AG09319 (cell line): ENCODE results near the gene C1orf35.

ENCODE experiments used
- DNase-seq: peaks from one replicate; pipeline ENCODE4 v3.0.0-alpha.2; 2010; ENCODE audit warnings: low read depth; ENCODE audit errors: extremely low read depth
- TF ChIP-seq, protein P1 (sequence below): IDR thresholded peaks from 2 replicates; pipeline ENCODE4 v1.5.1; 2011; ENCODE audit warnings: low read depth, mild to moderate bottlenecking, inconsistent platforms, low read length, moderate library complexity

Gene C1orf35

DNA sequence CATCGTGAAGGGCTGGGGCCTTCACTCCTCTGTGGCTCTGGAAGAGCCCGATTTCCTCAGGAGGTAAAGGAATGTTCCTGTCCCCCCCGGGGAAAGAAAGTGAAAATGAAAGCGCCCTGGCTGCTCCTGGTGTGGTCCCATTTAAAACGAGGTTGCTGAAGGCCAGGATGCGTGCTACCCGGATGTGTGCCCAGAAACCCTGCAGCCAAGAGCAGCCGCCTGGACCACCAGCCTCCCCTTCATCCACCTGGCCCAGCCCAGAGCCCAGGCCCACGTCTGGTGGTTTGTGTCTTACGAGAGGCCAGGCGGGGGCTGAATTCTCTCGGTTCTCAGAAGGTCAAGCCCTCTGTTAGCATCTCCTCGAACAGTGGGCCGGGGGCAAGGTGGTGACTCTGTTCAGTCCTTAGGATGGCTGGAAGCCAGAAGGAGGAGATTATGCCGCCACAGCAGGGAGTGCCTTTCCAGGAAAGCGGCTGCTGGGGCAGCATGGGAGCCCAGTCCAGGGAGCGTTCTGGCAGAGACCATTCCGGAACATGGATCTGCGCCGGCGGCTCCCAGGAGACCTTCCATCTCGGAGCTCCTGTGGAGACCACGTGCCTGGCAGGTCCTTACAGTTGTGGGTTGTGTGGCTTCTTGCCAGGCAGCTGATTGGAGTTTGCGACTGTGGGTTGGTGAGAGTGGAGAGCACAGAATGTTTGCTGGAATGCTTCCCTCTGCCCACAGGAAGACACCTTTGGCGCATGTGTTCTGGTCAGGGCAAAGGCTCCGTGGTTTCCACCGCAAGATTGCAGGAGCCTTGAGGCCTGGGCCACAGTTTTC, 38.3 kb upstream of the C1orf35 start:
- no peak for DNase-seq

GRCh38 chr1:228140724-228141225, 37.6 kb upstream of the C1orf35 start:
- no peak for DNase-seq
- TF ChIP-seq, protein P1, sequence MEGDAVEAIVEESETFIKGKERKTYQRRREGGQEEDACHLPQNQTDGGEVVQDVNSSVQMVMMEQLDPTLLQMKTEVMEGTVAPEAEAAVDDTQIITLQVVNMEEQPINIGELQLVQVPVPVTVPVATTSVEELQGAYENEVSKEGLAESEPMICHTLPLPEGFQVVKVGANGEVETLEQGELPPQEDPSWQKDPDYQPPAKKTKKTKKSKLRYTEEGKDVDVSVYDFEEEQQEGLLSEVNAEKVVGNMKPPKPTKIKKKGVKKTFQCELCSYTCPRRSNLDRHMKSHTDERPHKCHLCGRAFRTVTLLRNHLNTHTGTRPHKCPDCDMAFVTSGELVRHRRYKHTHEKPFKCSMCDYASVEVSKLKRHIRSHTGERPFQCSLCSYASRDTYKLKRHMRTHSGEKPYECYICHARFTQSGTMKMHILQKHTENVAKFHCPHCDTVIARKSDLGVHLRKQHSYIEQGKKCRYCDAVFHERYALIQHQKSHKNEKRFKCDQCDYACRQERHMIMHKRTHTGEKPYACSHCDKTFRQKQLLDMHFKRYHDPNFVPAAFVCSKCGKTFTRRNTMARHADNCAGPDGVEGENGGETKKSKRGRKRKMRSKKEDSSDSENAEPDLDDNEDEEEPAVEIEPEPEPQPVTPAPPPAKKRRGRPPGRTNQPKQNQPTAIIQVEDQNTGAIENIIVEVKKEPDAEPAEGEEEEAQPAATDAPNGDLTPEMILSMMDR, result no peak

More for the DNA sequence above, 38.3 kb upstream of the C1orf35 start:
- TF ChIP-seq, protein P1, result no peak

DNA sequence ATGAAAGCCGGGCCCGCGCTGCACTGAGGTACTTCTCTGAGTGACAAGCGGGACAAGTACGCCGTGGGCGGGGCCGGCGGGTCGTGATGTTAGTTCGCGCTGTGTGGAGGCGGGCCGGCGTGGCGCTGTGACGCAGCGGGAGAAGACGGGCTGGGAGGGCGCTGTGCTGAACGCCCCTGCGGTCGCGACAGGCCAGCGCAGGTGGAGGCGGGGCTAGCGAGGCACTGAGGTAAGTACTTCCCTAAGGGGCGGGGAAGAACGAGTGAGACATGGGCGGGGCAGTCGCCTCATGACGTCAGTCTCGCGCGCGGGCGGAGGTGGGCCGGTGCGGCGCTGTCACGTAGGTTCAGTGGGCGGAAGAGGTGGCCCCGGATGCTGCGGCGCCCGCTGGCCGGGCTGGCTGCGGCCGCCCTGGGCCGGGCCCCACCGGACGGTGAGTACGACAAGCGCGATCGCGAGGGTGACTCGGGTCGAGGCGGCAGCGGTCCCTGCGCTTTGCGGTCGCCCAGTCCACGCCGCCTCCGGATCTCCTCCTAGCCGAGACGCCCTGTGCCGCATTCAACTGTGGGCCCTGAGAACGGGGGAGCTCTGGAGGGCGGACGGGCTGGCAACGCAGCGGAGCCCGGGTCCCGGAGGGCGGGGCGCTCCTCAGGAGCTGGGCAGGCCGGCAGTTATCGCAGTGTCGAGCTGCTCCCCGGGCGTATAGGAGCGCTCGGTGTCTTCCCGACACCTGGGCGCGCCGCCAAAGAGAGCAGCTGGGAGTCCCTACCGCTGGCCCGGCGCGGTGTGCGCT, 37.0 kb upstream of the C1orf35 start, which contains the start of gene GUK1:
Gene GUK1, plus strand, starts transcription at position 349 of the 793 bp plus-strand sequence. Its CDS starts 24 bp downstream, at position 373.
- peak; percentile 98 for DNase-seq

DNA sequence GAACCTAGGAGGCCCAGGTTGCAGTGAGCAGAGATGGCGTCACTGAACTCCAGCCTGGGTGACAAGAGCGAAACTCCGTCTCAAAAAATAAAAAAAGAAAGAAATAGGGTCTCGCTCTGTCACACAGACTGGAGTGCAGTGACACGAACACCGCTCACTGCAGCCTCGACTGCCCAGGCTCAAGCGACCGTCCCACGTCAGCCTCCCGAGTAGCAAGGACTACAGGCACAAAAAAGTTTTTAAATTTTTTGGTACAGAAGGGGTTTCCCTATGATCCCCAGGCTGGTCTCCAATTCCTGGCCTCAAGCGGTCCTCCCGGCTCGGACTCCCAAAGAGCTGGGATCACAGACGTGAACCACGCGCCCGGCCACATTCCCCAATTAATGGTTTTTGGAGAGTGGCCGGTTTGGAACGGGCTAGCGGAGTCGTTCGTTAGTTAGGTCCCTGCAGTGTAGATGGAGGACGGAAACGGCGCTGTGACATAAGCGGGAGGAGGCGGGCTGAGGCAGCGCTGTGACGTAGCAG, 36.3 kb upstream of the C1orf35 start:
- DNase-seq, result no peak
- TF ChIP-seq, protein P1, result no peak

More for the DNA sequence above, 37.0 kb upstream of the C1orf35 start, which contains the start of gene GUK1:
- TF ChIP-seq, protein P1, result no peak; the same call in 1 of the 2 replicates

GRCh38 chr1:228136901-228137300, 33.8 kb upstream of the C1orf35 start:
- TF ChIP-seq, protein P1, result no peak
- DNase-seq, result no peak

DNA sequence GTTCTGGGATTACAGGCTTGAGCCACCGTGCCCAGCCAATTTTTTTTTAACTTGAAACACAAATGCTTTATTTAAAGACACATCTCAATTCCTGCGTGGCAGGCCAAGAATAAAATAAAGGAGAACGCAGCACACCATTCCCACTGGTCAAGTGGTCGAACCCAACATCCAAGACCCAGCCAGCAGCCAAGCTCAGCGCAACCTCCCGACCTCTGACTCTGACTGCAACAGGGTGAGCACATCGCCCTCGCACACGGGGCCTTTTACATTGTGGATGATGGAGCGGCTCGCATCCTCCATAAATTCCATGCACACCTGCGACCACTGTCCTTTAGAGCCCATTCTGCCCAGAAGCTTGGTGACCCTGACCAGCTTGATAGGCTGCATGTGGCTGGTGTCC, 31.5 kb upstream of the C1orf35 start:
- no peak for DNase-seq
- TF ChIP-seq, protein P1, result no peak
